Common myeloid progenitor, CD34-positive (primary cell): Measurements from ENCODE around the gene CD82.
A peak's percentile ranks its signal among the peaks of the same experiment; 100 is the strongest.

ENCODE experiments used
- CTCF ChIA-PET: fragments of 350-600 bp; sonication (Branson Sonifier 250); formaldehyde crosslinking; loops from one replicate; lab custom pipeline; 2021; ENCODE audit warnings: antibody characterized with exemption; lab: Charles Lee
- POLR2A ChIA-PET: fragments of 350-600 bp; sonication (Branson Sonifier 250); formaldehyde crosslinking; loops from one replicate; lab custom pipeline; 2021; ENCODE audit warnings: antibody characterized with exemption; lab: Charles Lee
- DNase-seq, 3 donors: peaks; one replicate each; pipeline versions ENCODE4 v3.0.0 to v3.0.0-alpha.2; 2013
- H3K27ac ChIP-seq, 2 experiments: 1 replicate in 1 of 2; 2 replicates in 1 of 2; pipeline ENCODE4 v1.7.0; 2013; ENCODE audit warnings: inconsistent platforms in 2 of 2, low read length in 2 of 2, mild to moderate bottlenecking in 2 of 2, low read depth in 1 of 2, moderate library complexity in 1 of 2; ENCODE audit not compliant: severe bottlenecking in 2 of 2, insufficient read depth in 1 of 2, poor library complexity in 1 of 2
- H3K27me3 ChIP-seq, 5 experiments: replicated peaks in 2 of 5; 1 replicate in 3 of 5; 2 replicates in 2 of 5; pipeline versions ENCODE4 v1.6.1 to v1.7.0; 2013; ENCODE audit warnings: low read length in 4 of 5, mild to moderate bottlenecking in 2 of 5, moderate library complexity in 2 of 5, inconsistent platforms in 1 of 5; ENCODE audit not compliant: insufficient read depth in 5 of 5, control insufficient read depth in 4 of 5
- H3K36me3 ChIP-seq, 4 experiments: 1 replicate in 2 of 4; 2 replicates in 2 of 4; pipeline versions ENCODE4 v1.6.1 to v1.7.0; 2013; ENCODE audit warnings: low read length in 3 of 4, control low read depth in 1 of 4, mild to moderate bottlenecking in 1 of 4; ENCODE audit not compliant: control insufficient read depth in 4 of 4, insufficient read depth in 4 of 4
- H3K4me1 ChIP-seq, 4 experiments: 1 replicate in 3 of 4; 2 replicates in 1 of 4; pipeline versions ENCODE4 v1.6.1 to v1.7.1; 2013; ENCODE audit warnings: low read length in 3 of 4, mild to moderate bottlenecking in 3 of 4, control low read depth in 1 of 4, inconsistent platforms in 1 of 4, moderate library complexity in 1 of 4; ENCODE audit not compliant: control insufficient read depth in 4 of 4, insufficient read depth in 4 of 4; ENCODE audit errors: control extremely low read depth in 1 of 4
- H3K4me3 ChIP-seq, 7 experiments: 1 replicate in 4 of 7; 2 replicates in 3 of 7; pipeline versions ENCODE4 v1.5.1 to v1.7.0; 2013; ENCODE audit warnings: mild to moderate bottlenecking in 7 of 7, low read length in 6 of 7, moderate library complexity in 6 of 7, inconsistent platforms in 2 of 7, low read depth in 2 of 7, control low read depth in 1 of 7; ENCODE audit not compliant: insufficient read depth in 4 of 7, control insufficient read depth in 1 of 7; ENCODE audit errors: extremely low read depth in 1 of 7
- H3K9me3 ChIP-seq, 5 experiments: 1 replicate in 4 of 5; 2 replicates in 1 of 5; pipeline versions ENCODE4 v1.6.1 to v1.7.1; 2013; ENCODE audit warnings: low read length in 4 of 5, mild to moderate bottlenecking in 2 of 5, inconsistent platforms in 1 of 5, low read depth in 1 of 5, moderate library complexity in 1 of 5; ENCODE audit not compliant: control insufficient read depth in 4 of 5, insufficient read depth in 2 of 5; ENCODE audit errors: control extremely low read depth in 1 of 5
- WGBS: methylation state at CpG from one replicate; pipeline ENCODE4 v1.1.5; 2013; ENCODE audit not compliant: insufficient coverage; 5-methylcytosine and 5-hydroxymethylcytosine counted together

Gene CD82

DNA sequence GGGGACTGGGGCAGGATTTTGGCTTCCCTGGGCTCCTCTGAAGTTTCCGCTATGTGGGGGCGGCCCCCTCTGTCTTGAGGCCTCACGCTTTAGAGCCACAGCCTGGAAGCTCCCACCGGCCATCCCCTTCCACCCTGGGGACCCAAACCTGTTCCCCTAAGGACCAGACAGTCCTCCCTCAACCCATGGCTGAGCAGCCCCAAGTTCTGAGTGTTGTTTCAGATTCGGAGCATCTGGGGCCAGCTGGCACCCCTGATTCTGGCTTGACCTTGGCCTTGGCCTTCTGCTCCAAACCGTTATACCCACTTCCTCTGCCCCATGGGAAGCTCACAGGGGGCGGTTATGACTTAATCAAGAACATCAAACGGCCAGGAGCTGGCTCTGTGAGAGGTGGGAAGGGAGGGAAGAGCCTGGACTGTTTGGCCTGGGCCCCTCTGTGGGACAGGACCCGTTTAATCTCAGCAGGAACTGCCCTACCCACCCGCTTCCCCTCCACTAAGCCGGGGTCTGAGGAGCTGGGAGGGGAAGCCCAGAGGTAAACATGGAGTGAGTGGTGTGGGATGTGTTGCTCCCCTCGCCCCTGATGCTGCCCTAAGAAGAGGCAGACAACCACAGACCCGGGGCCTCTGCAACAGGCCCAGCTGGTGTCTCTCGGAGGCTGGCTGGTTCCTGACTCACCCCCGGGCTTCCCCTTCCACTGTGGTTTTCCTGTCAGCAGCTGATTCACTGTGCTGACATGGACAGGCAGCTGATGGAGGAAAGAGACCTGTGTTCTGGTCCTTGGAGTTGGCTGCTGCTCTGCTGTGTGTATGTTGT, 3.4 kb downstream of the CD82 start:
- H3K4me1 ChIP-seq: peaks cover 40 to 97% (median 94%) of the 10 kb centered on the region in 4 experiments
- peaks cover 0 to 27% (median 12%) of the 10 kb centered on the region in 4 experiments for H3K36me3 ChIP-seq
- ChIA-PET POLR2A (interaction anchor here (0.6 to 3.7 kb wide), 8 partner anchors 9 to 49 kb away, joined by 3 to 28 read pairs (median 4); no protein-coding TSS in a partner anchor), CTCF (interaction anchor here (1.0 to 30.1 kb wide), 7 partner anchors 10 to 627 kb away, joined by 3 to 504 read pairs (median 5); no protein-coding TSS in a partner anchor)
- 14% methylated on average over 8 of the region's 15 CpGs for WGBS
- H3K4me3 ChIP-seq: peak overlapping the region; percentile 10 to 99 (median 96)
- peak; percentile 92 to 98 (median 97) for DNase-seq
- no peaks in the 10 kb centered on the region for H3K27me3 ChIP-seq
- H3K9me3 ChIP-seq: no peaks in the 10 kb centered on the region
- H3K27ac ChIP-seq: peak overlapping the region; percentile 73 to 86

DNA sequence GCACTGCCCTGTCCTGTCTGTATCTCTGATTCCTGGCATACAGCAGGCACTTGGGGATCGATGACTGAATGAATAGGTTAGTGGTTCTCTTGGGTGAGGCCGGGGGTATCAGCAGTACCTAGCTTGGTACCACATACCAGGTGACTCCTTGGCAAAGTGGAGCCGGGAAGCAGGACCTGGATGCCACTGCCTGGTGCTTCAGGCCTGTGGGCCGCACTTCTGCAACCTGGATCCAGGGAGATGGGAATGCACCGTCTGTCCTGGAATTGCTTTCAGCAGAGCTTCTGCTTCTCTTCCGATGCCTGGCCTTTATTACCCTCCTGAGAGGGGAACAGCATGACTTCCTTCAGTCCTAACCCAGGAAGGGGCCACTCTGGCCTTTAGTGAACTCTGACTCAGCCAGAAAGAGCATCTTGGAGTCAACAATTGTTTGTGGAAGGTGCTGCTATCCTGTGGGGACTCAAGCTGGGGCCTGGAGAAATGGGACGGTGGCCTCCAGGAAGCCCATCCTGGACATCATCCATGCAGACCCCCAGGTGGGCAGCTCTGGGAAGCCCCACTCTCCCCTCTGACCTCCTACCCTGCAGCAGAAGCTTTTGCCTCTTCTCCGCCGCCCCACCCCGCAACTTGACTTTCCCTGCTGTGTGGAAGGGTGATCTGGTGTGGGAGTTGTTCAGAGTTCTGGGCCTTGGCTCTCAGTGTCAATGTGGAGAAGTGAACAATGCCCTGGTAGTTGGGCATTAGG, 5.1 kb downstream of the CD82 start:
- peak overlapping the region; percentile 62 to 69 for H3K27ac ChIP-seq

DNA sequence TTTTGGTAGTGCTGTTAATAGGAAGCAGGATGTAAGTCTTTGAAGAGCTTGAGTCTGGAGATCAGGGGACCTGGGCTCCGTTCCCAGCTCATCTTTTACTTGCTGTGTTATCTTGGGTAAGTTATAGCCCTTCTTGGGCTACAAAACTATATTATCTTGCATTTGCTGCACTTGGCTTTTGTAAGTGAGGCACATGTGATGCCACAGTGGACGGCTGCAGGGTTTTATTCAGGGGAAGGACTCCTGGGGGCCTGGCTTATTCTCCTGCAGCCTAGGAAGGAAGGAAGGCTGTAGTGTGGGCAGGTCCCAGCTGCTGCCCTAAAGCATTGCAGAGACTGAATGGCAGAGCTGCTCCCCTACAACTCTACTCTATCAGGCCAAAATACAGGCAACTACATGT, 6.4 kb downstream of the CD82 start:
- Histone ChIP-seq H3K9me3 (no peaks in the 10 kb centered on the region), H3K27me3 (no peaks in the 10 kb centered on the region), H3K4me1 (peaks cover 46 to 100% (median 99%) of the 10 kb centered on the region in 4 experiments), H3K27ac (peak overlapping the region in 1 of 2 experiments; percentile 19), H3K36me3 (peaks cover 0 to 39% (median 14%) of the 10 kb centered on the region in 4 experiments), H3K4me3 (peak overlapping the region in 4 of 7 experiments; percentile 12 to 52 (median 43))
- CTCF ChIA-PET: interaction anchor here (1.1 to 30.1 kb wide), 4 partner anchors 9 to 48 kb away, joined by 3 to 504 read pairs (median 6); no protein-coding TSS in a partner anchor
- POLR2A ChIA-PET: interaction anchor here (0.7 to 1.2 kb wide), 2 partner anchors 12 to 40 kb away, joined by 3 to 4 read pairs; no protein-coding TSS in a partner anchor
- 0% methylated on average over 1 of the region's 2 CpGs for WGBS
- DNase-seq: no peak

More for the DNA sequence above, 5.1 kb downstream of the CD82 start:
- DNase-seq: no peak
- peaks cover 43 to 100% (median 99%) of the 10 kb centered on the region in 4 experiments for H3K4me1 ChIP-seq
- peaks cover 0 to 27% (median 12%) of the 10 kb centered on the region in 4 experiments for H3K36me3 ChIP-seq
- H3K9me3 ChIP-seq: no peaks in the 10 kb centered on the region
- ChIA-PET CTCF (interaction anchor here (1.1 to 30.1 kb wide), 5 partner anchors 7 to 49 kb away, joined by 3 to 504 read pairs (median 5); no protein-coding TSS in a partner anchor), POLR2A (interaction anchor here (0.6 to 3.7 kb wide), 3 partner anchors 8 to 450 kb away, joined by 3 to 28 read pairs (median 6); no protein-coding TSS in a partner anchor)
- 64% methylated on average over 5 of the region's 10 CpGs for WGBS
- no peaks in the 10 kb centered on the region for H3K27me3 ChIP-seq
- peak overlapping the region in 4 of 7 experiments; percentile 13 to 99 (median 75) for H3K4me3 ChIP-seq

DNA sequence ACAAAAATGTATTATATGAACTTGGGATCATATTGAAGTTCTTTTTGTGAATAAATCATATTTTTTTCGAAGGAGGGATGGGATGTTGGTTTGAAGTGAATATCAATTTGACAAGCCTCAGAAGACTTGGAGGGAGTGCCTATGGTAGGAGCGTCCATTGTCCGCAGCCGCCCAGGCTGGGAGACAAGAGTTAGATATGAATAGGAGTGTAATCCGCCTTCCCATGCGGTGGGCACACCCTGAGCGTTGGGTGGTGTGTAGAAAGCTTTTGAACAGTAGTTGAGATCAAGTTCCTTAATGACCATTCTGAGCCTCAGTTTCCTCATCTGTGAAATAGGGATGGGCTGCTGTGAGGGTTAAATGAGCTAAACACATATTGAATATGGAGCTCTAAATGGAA, 7.0 kb downstream of the CD82 start:
- DNase-seq: no peak
- ChIA-PET CTCF (interaction anchor here (0.7 to 30.1 kb wide), 4 partner anchors 9 to 47 kb away, joined by 3 to 504 read pairs (median 6); no protein-coding TSS in a partner anchor), POLR2A (interaction anchor here (0.7 to 1.2 kb wide), 2 partner anchors 13 to 39 kb away, joined by 3 to 4 read pairs; no protein-coding TSS in a partner anchor)
- Histone ChIP-seq H3K4me1 (peaks cover 44 to 100% (median 99%) of the 10 kb centered on the region in 4 experiments), H3K27me3 (no peaks in the 10 kb centered on the region), H3K4me3 (peak overlapping the region in 1 of 7 experiments; percentile 10), H3K27ac (peak overlapping the region; percentile 47 to 84), H3K36me3 (peaks cover 0 to 39% (median 12%) of the 10 kb centered on the region in 4 experiments), H3K9me3 (no peaks in the 10 kb centered on the region)
- 98% methylated on average over 5 of the region's 7 CpGs for WGBS

DNA sequence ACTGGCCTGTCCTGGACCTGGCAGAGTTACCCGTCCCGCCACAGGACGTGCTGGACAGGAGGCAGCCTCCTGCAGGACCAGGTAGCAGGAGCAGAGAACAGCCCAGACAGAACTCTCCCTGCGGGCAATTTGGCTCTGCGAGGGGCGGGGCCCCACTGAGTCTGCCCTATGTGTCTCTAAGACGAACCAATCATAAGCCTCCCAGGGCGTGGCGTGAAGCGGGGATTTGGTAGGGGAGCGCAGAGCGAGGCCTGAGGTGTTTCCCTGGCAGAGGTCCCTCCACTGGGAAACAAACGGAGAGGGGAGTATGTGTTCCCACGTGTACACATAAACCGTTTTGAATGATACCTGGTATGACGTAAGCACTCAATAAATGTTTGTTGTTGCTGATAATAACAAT, 7.4 kb downstream of the CD82 start:
- Histone ChIP-seq H3K27me3 (no peaks in the 10 kb centered on the region), H3K4me1 (peaks cover 45 to 100% (median 99%) of the 10 kb centered on the region in 4 experiments), H3K9me3 (no peaks in the 10 kb centered on the region), H3K27ac (peak overlapping the region; percentile 47 to 84), H3K4me3 (peak overlapping the region in 1 of 7 experiments; percentile 11), H3K36me3 (peaks cover 0 to 35% (median 12%) of the 10 kb centered on the region in 4 experiments)
- 96% methylated on average over 13 of the region's 16 CpGs for WGBS
- POLR2A ChIA-PET: interaction anchor here (1.2 kb wide), 1 partner anchor 13 kb away, joined by 3 read pairs; no protein-coding TSS in a partner anchor
- no peak for DNase-seq
- CTCF ChIA-PET: interaction anchor here (0.7 to 30.1 kb wide), 3 partner anchors 10 to 47 kb away, joined by 4 to 504 read pairs (median 7); no protein-coding TSS in a partner anchor

DNA sequence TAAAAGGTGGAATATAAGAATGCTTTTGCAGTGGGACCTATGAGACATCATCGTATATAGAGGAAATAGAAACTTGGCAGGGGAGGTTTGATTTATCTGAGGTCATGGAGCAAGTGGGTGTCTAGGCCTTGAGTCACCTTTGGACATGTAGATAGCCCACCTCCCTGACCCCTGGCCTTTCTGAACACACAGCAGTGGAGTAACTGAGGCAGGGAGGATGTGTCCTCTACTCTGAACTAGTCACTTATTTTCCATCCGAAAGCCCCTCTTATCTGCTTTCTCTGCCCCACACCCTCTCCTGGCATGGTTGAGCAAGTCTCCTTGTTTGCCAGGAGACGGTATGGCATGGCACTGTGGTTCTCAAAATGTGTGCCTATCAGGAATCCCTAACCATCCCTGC, 7.9 kb downstream of the CD82 start:
- Histone ChIP-seq H3K27me3 (no peaks in the 10 kb centered on the region), H3K27ac (peak overlapping the region; percentile 69 to 84), H3K36me3 (peaks cover 0 to 34% (median 12%) of the 10 kb centered on the region in 4 experiments), H3K4me1 (peaks cover 44 to 100% (median 99%) of the 10 kb centered on the region in 4 experiments), H3K4me3 (peak overlapping the region in 3 of 7 experiments; percentile 32 to 40 (median 37)), H3K9me3 (no peaks in the 10 kb centered on the region)
- 86% methylated on average over 2 of the region's 3 CpGs for WGBS
- POLR2A ChIA-PET: interaction anchor here (1.7 kb wide), 1 partner anchor 8 kb away, joined by 9 read pairs; the partner anchor contains the start of gene CD82
- DNase-seq: peak in 1 of 3 donors; percentile 44
- CTCF ChIA-PET: interaction anchor here (1.1 to 2.2 kb wide), 4 partner anchors 8 to 23 kb away, joined by 3 to 10 read pairs (median 6); partner anchors contain the start of gene CD82
